ENCODE data around the gene TBC1D22A. TPM values are rescaled to one million over a fixed set of nuclear protein-coding genes. Genes with fewer than 3 reads are reported as not detected.

Gene TBC1D22A
- total RNA-seq, 1 experiment from 2014 or later: 14.3 TPM

DNA sequence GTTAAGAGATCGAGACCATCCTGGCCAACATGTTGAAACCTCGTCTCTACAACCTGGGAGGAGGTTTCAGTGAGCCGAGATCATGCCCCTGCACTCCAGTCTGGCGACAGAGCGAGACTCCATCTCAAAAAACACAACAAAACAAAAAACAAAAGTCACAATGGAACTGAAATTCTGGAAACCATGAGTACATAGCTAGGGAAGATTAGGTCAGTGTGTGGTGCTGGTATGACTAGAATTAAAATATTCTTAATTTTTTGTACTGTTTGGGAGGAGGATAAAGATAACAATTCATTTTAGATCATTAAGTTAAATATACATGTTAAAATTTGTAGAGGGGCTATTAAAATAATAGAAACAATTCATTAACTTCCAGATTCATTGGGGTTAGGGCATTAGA, 344.4 kb downstream of the TBC1D22A start:
- H3K4me1 ChIP-seq (ENCODE audit: insufficient read depth, low read length): peaks cover 27% of the 10 kb centered on the region
- TF ChIP-seq EZH2 (IDR thresholded peaks at IDR 0.05; ENCODE audit: low read length, unreplicated experiment): no peak
- no peak for TF ChIP-seq CTCF (conservative IDR thresholded peaks at IDR 0.05; ENCODE audit: low read depth, low read length)
- no peak for TF ChIP-seq EZH2phosphoT487 (IDR thresholded peaks at IDR 0.05; ENCODE audit: borderline replicate concordance, low read length)
- no peak overlapping the region for H2AFZ ChIP-seq (ENCODE audit: low read length)
- H3K27me3 ChIP-seq (ENCODE audit: low read length): no peaks in the 10 kb centered on the region
- no peaks in the 10 kb centered on the region for H3K9me2 ChIP-seq (replicated peaks; ENCODE audit: low read length)
- no peaks in the 10 kb centered on the region for H3K79me2 ChIP-seq (ENCODE audit: low read length)
- H4K20me1 ChIP-seq (ENCODE audit: low read length): no peaks in the 10 kb centered on the region
- peak overlapping the region; percentile 58 for H3K27ac ChIP-seq (ENCODE audit: low read length)
- intact Hi-C loops (cut with micrococcal nuclease): no loop called here
- no peaks in the 10 kb centered on the region for H3K9me3 ChIP-seq (ENCODE audit: low read length)
- BruUV-seq (replicated peaks): no TSS peak
- H3K4me2 ChIP-seq (ENCODE audit: low read length): peak overlapping the region; percentile 64
- no peak overlapping the region for H3K9ac ChIP-seq (ENCODE audit: low read length)
- ChIA-PET POLR2A (ENCODE audit: unreplicated experiment) (no interaction called here), CTCF (no interaction called here)
- no peaks in the 10 kb centered on the region for H3F3A ChIP-seq (ENCODE audit: low read length, unreplicated experiment)
- H3K36me3 ChIP-seq (ENCODE audit: low read depth, low read length): no peaks in the 10 kb centered on the region
- ATAC-seq (no peak), DNase-seq (no peak)
- no peak overlapping the region for H3K4me3 ChIP-seq (ENCODE audit: low read length)

- CTCF ChIA-PET: interaction anchor here (0.6 kb wide), 2 partner anchors 20 to 94 kb away, joined by 3 to 5 read pairs; no protein-coding TSS in a partner anchor
- TF ChIP-seq EZH2phosphoT487 (IDR thresholded peaks at IDR 0.05; ENCODE audit: borderline replicate concordance, low read length) (no peak), CTCF (conservative IDR thresholded peaks at IDR 0.05; ENCODE audit: low read depth, low read length) (no peak), EZH2 (IDR thresholded peaks at IDR 0.05; ENCODE audit: low read length, unreplicated experiment) (no peak)
- Histone ChIP-seq H3K79me2 (ENCODE audit: low read length) (no peaks in the 10 kb centered on the region), H3K27ac (ENCODE audit: low read length) (peak overlapping the region; percentile 58), H3K9me2 (replicated peaks; ENCODE audit: low read length) (no peaks in the 10 kb centered on the region), H3F3A (ENCODE audit: low read length, unreplicated experiment) (no peaks in the 10 kb centered on the region), H3K9ac (ENCODE audit: low read length) (no peak overlapping the region), H3K4me3 (ENCODE audit: low read length) (no peak overlapping the region), H3K4me1 (ENCODE audit: insufficient read depth, low read length) (peaks cover 22% of the 10 kb centered on the region), H3K27me3 (ENCODE audit: low read length) (no peaks in the 10 kb centered on the region), H3K4me2 (ENCODE audit: low read length) (peak overlapping the region; percentile 64), H4K20me1 (ENCODE audit: low read length) (no peaks in the 10 kb centered on the region), H2AFZ (ENCODE audit: low read length) (no peak overlapping the region), H3K9me3 (ENCODE audit: low read length) (no peaks in the 10 kb centered on the region), H3K36me3 (ENCODE audit: low read depth, low read length) (no peaks in the 10 kb centered on the region)
- POLR2A ChIA-PET (ENCODE audit: unreplicated experiment): no interaction called here
- ATAC-seq (peak; percentile 89), DNase-seq (peak; percentile 82)
- intact Hi-C loops (cut with micrococcal nuclease): no loop called here
- no TSS peak for BruUV-seq (replicated peaks)
Observed at GRCh38 chr22:47107431-47107830, 345.0 kb downstream of the TBC1D22A start.

DNA sequence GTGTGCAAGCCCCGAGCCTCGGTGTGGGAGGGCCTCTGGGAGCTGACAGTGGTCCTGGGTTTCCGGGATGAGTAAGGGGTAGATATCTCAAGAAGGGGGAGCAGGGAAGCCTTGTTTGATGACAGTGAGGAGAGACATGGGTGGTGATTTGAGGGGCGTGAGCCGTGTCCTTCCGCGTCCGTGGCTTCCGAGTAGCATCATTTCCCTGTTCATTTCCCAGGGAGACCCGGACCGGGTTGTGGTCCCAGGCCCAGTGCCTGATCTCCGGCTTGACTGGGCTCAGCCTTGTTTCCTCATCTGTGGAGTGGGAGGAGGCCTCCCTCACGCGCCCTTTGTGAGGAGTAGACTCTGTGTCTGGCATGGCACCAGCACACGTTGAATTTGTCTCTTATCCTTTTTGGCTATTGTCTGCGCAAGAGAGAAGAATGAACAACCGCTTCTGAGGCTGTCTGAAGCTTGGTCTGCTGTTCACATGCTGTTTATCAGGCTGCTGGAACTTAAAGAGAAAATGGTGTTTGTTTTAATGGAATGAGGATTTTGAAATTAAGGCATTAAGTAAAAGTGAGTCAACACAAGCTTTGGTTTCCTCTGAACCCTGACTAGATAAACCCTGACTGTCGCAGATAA, 348.5 kb downstream of the TBC1D22A start:
- Histone ChIP-seq H3K36me3 (ENCODE audit: low read depth, low read length) (no peaks in the 10 kb centered on the region), H3K27ac (ENCODE audit: low read length) (no peak overlapping the region), H3F3A (ENCODE audit: low read length, unreplicated experiment) (no peaks in the 10 kb centered on the region), H3K27me3 (ENCODE audit: low read length) (no peaks in the 10 kb centered on the region), H3K9ac (ENCODE audit: low read length) (no peak overlapping the region), H3K4me3 (ENCODE audit: low read length) (no peak overlapping the region), H3K9me2 (replicated peaks; ENCODE audit: low read length) (no peaks in the 10 kb centered on the region), H3K4me2 (ENCODE audit: low read length) (no peak overlapping the region), H2AFZ (ENCODE audit: low read length) (no peak overlapping the region), H3K79me2 (ENCODE audit: low read length) (no peaks in the 10 kb centered on the region), H4K20me1 (ENCODE audit: low read length) (no peaks in the 10 kb centered on the region), H3K9me3 (ENCODE audit: low read length) (no peaks in the 10 kb centered on the region), H3K4me1 (ENCODE audit: insufficient read depth, low read length) (peaks cover 18% of the 10 kb centered on the region)
- BruUV-seq (replicated peaks): no TSS peak
- CTCF ChIA-PET: no interaction called here
- POLR2A ChIA-PET (ENCODE audit: unreplicated experiment): no interaction called here
- no peak for TF ChIP-seq EZH2phosphoT487 (IDR thresholded peaks at IDR 0.05; ENCODE audit: borderline replicate concordance, low read length)
- no peak for TF ChIP-seq CTCF (conservative IDR thresholded peaks at IDR 0.05; ENCODE audit: low read depth, low read length)
- no peak for TF ChIP-seq EZH2 (IDR thresholded peaks at IDR 0.05; ENCODE audit: low read length, unreplicated experiment)
- intact Hi-C loops (cut with micrococcal nuclease): no loop called here
- ATAC-seq (no peak), DNase-seq (no peak)

Measured in PC-3 (cell line).